Ovary (tissue), 9 donors: ENCODE results near the gene ELP4. TPM values are rescaled to one million over a fixed set of nuclear protein-coding genes. Genes with fewer than 3 reads are reported as not detected.

Experiments used
- DNase-seq, 5 donors: peaks; one replicate each; pipeline ENCODE4 v3.0.0-alpha.2; 2019 to 2020
- H3K27ac ChIP-seq, 2 donors: fragments of 200-600 bp; one replicate each; pipeline versions ENCODE4 v1.5.1 to v1.8.0; 2019 to 2022
- H3K27me3 ChIP-seq: fragments of 200-600 bp; one replicate; pipeline ENCODE4 v1.8.0; 2022
- H3K36me3 ChIP-seq: fragments of 200-600 bp; sonication (generic); one replicate; pipeline ENCODE4 v1.5.1; 2019
- H3K4me1 ChIP-seq: one replicate; pipeline ENCODE4 v1.8.1; 2013; ENCODE audit warnings: mild to moderate bottlenecking, moderate library complexity; ENCODE audit not compliant: insufficient read depth
- H3K4me3 ChIP-seq: fragments of 200-600 bp; sonication (generic); one replicate; pipeline ENCODE4 v1.5.1; 2017
- H3K9me3 ChIP-seq, 2 donors: fragments of 200-600 bp in 1 of 2; sonication (generic) in 1 of 2; one replicate each; pipeline versions ENCODE4 v1.5.1 to v1.8.1; 2013 to 2019; ENCODE audit warnings: mild to moderate bottlenecking in 1 of 2, moderate library complexity in 1 of 2
- EP300 ChIP-seq: sonication (generic); formaldehyde crosslinking; IDR thresholded peaks from one replicate; pipeline ENCODE4 v1.6.1; 2017; ENCODE audit warnings: antibody characterized with exemption
- POLR2A ChIP-seq: fragments of 450-650 bp; IDR thresholded peaks from one replicate; pipeline ENCODE4 v1.6.1; 2017; ENCODE audit warnings: antibody characterized with exemption, mild to moderate bottlenecking, moderate library complexity
- WGBS, 3 donors: extraction: QIAGEN DNeasy Blood & Tissue Kit in 1 of 3; methylation state at CpG; one replicate each; pipeline versions ENCODE4 v1.1.5 to v1.1.7; 2013 to 2017; 5-methylcytosine and 5-hydroxymethylcytosine counted together
- intact Hi-C, 4 donors: fragments of 100-400 bp; cut with DNase I; formaldehyde crosslinking; loops; one replicate each; pipeline versions ENCODE4 v1.11.0 to v1.15.1; 2022 to 2023
- polyA plus RNA-seq, 2 donors: library from polyadenylated mRNA; stranded (reverse); fragments of 200-250 nt in 1 of 2; fragments of 350-450 nt in 1 of 2; fragmentation: Illumina TruSeq in 1 of 2; extraction: RNeasy Lipid Tissue Mini Kit (QIAGEN cat#74804) in 1 of 2; gene quantifications; one replicate each; pipeline ENCODE4 v1.2.3, GENCODE V29; 2013 to 2014
- total RNA-seq, 7 donors: library from RNA; depleted of rRNA in 2 of 7; stranded (reverse); fragments of >200 nt in 2 of 7; fragmentation: NEBNext Ultra II Directional in 3 of 7; extraction: Animal tissue kit (Norgen Biotek cat#: 25700) in 3 of 7; gene quantifications; one replicate each; pipeline versions ENCODE4 v1.1.0 to v1.2.4, GENCODE V29; 2016 to 2023
- TF ChIP-seq, protein P1 (sequence below), 3 donors: fragments of 450-650 bp in 2 of 3; fragments of 200-600 bp in 1 of 3; IDR thresholded peaks; one replicate each; pipeline versions ENCODE4 v1.5.1 to v1.8.0; 2016 to 2022; ENCODE audit warnings: antibody characterized with exemption in 3 of 3, mild to moderate bottlenecking in 1 of 3
- donor health status: DM: no; HTN: no; CAD: no; lungs with moderate emphysema.
- donor health status: DM: no; HTN: no; CAD: no.
- donor health status: Bipolar disorder and iron deficiency.
- donor health status: DM: yes; HTN: yes; CAD: no.
- donor health status: DM: no; HTN: no; CAD: no.
- donor health status: DM: yes; HTN: yes; CAD: no.

Gene ELP4
- total and polyA plus RNA-seq, 9 donors: 9.7 to 25.8 (median 13.8) TPM

DNA sequence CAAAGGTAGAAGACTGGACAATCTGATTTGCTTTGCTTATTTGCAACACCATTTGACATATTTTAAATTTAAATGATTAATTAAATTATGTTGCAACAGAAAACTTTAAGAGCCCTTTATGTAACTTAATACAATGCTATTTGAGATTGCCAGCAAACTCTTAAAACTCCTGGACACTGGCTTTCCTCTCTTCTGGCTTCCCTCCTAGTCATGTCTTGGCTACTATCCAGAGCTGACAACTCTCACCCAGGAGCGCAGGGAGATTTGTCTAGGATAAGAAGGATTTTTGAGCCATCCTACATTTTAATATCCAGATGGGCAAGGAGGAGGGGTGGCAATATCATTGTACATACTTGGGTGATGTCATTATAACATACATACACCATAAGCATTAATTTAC is 134.3 kb downstream of the ELP4 start:
- 58 to 65% (median 62%) methylated on average over 1 of the region's 1 CpG for WGBS, 3 donors

DNA sequence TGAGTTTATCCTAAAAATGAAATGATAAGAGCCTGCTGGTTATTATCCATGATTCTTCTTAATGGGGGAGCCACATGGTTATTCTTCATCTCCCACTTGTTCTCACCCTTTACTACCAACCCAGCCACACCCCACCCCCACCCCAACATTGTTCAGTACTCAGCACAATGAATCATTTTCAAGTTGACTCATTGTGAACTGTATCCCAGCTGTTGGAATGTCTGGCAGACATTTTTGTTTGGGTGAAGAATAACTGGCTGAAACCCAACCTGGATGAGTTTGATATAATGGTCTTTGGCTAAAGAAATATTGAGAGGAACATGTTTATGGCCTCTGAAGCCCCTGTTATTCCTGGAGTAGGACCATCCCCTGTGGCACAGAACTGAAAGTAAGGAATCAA is 136.2 kb downstream of the ELP4 start:
- H3K27me3 ChIP-seq: no peaks in the 10 kb centered on the region
- no peak overlapping the region for H3K4me3 ChIP-seq
- H3K9me3 ChIP-seq: no peaks in the 10 kb centered on the region
- TF ChIP-seq EP300 (no peak), POLR2A (no peak)
- TF ChIP-seq, protein P1, sequence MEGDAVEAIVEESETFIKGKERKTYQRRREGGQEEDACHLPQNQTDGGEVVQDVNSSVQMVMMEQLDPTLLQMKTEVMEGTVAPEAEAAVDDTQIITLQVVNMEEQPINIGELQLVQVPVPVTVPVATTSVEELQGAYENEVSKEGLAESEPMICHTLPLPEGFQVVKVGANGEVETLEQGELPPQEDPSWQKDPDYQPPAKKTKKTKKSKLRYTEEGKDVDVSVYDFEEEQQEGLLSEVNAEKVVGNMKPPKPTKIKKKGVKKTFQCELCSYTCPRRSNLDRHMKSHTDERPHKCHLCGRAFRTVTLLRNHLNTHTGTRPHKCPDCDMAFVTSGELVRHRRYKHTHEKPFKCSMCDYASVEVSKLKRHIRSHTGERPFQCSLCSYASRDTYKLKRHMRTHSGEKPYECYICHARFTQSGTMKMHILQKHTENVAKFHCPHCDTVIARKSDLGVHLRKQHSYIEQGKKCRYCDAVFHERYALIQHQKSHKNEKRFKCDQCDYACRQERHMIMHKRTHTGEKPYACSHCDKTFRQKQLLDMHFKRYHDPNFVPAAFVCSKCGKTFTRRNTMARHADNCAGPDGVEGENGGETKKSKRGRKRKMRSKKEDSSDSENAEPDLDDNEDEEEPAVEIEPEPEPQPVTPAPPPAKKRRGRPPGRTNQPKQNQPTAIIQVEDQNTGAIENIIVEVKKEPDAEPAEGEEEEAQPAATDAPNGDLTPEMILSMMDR (IDR thresholded peaks at IDR 0.05): no peak
- DNase-seq: peak in 1 of 5 donors; percentile 8
- H3K4me1 ChIP-seq: no peaks in the 10 kb centered on the region
- H3K36me3 ChIP-seq: no peaks in the 10 kb centered on the region
- intact Hi-C loops: no loop called here
- no peak overlapping the region for H3K27ac ChIP-seq

More for the DNA sequence above, 134.3 kb downstream of the ELP4 start:
- DNase-seq: no peak
- Histone ChIP-seq H3K36me3 (no peaks in the 10 kb centered on the region), H3K27me3 (no peaks in the 10 kb centered on the region), H3K9me3 (no peaks in the 10 kb centered on the region), H3K27ac (no peak overlapping the region), H3K4me3 (no peak overlapping the region), H3K4me1 (no peaks in the 10 kb centered on the region)
- TF ChIP-seq, protein P1 (IDR thresholded peaks at IDR 0.05): no peak
- no peak for TF ChIP-seq POLR2A
- TF ChIP-seq EP300: no peak
- intact Hi-C loops: no loop called here

DNA sequence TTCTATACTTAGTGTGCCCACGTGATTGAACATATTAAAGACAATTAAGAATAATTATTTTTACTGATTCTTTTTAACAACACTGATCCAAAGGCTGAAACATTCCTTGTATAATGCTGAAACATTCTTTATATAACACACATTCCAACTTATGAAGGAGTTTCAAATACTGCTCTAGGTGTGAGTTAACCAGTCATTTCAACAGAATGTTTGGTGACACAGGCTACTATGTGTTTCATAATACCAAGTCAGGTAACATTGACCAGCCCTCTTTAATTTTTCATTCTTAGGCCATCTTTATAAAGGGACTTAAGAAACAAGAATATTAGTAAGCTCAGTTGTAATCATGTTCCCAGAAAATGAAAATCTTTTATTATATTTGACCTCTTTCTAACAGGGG is 136.6 kb downstream of the ELP4 start:
- intact Hi-C loops: no loop called here
- H3K36me3 ChIP-seq: no peaks in the 10 kb centered on the region
- TF ChIP-seq POLR2A (no peak), EP300 (no peak)
- TF ChIP-seq, protein P1 (IDR thresholded peaks at IDR 0.05): no peak
- WGBS, 3 donors: 16 to 33% (median 27%) methylated on average over 1 of the region's 1 CpG
- DNase-seq: no peak
- no peaks in the 10 kb centered on the region for H3K9me3 ChIP-seq
- no peaks in the 10 kb centered on the region for H3K27me3 ChIP-seq
- no peaks in the 10 kb centered on the region for H3K4me1 ChIP-seq
- no peak overlapping the region for H3K4me3 ChIP-seq
- no peak overlapping the region for H3K27ac ChIP-seq

DNA sequence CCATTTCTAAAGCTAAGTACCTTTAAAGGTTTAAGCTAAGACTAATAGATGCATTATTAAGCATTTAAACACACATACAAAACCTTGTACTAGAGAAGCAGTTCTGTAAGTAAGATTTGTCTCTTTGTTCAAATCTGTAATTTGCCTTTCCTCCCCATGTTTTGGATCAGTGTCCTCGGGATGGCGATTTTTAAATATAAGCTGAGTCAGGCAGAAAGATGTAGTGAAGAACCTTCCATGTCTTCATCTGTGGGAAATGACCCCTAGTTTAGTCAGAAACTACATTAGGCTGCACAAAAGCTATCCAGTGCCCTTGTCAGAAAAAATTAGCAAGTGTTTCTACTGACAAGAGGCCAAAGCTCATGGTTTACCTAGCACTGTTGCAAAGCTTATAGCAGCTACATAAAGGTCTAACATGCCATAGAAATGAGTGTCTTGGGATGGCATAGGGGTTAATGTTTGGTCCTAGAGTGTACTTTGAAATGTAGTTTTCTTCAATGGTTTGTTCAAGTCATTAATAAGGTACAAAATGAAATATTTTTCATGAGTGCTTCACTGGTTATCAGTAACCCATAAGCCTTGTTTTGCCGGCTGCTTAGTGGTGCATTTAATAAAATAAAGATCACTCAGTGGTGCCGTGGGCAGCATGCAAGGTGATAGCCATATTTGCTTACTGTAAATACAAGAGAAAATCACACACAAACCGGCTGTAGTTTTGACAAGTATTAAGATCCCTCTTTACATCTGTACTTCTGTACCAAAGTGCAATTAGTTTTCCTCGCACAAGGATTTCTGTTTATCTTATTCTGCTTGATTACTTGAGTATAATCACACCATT is 139.8 kb downstream of the ELP4 start:
- intact Hi-C loops: no loop called here
- Histone ChIP-seq H3K27ac (no peak overlapping the region), H3K4me1 (no peaks in the 10 kb centered on the region), H3K27me3 (no peaks in the 10 kb centered on the region), H3K36me3 (no peaks in the 10 kb centered on the region), H3K4me3 (no peak overlapping the region), H3K9me3 (no peaks in the 10 kb centered on the region)
- DNase-seq: no peak
- WGBS, 3 donors: 64 to 78% (median 77%) methylated on average over 6 of the region's 6 CpGs
- TF ChIP-seq, protein P1 (IDR thresholded peaks at IDR 0.05): no peak
- no peak for TF ChIP-seq POLR2A
- no peak for TF ChIP-seq EP300
